ENCODE measurements around the gene CYBA.

DNA sequence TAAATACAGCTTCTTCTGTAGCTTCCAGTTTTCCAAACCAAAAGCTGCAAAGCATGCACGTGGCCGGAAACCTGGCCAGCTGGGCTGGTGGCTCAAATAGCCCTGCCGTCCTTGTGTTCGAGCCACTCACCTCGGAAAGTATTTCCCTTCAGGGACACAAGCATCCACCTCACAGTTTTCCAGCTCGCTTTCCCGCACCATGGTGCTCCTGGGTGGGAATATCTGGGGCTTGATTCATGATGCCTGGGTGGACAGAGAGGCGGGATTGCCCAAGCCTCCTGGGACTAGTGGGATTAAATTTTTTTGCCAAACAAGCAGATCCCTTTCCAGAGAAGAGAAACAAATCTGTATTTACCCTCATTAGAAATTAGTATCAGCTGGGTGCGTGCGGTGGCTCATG lies 19.1 kb upstream of the CYBA start:
- no peak for TF ChIP-seq EZH2 (IDR thresholded peaks at IDR 0.05; ENCODE audit: borderline replicate concordance, low read length)
- TF ChIP-seq, protein P1, sequence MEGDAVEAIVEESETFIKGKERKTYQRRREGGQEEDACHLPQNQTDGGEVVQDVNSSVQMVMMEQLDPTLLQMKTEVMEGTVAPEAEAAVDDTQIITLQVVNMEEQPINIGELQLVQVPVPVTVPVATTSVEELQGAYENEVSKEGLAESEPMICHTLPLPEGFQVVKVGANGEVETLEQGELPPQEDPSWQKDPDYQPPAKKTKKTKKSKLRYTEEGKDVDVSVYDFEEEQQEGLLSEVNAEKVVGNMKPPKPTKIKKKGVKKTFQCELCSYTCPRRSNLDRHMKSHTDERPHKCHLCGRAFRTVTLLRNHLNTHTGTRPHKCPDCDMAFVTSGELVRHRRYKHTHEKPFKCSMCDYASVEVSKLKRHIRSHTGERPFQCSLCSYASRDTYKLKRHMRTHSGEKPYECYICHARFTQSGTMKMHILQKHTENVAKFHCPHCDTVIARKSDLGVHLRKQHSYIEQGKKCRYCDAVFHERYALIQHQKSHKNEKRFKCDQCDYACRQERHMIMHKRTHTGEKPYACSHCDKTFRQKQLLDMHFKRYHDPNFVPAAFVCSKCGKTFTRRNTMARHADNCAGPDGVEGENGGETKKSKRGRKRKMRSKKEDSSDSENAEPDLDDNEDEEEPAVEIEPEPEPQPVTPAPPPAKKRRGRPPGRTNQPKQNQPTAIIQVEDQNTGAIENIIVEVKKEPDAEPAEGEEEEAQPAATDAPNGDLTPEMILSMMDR (conservative IDR thresholded peaks at IDR 0.05 in 1 of 2, IDR thresholded peaks at IDR 0.05 in 1 of 2; ENCODE audit: extremely low read depth in 1 of 2, insufficient read depth in 1 of 2, low read depth in 1 of 2, low read length in 2 of 2) = no peak

Measured in mammary epithelial cell (primary cell).